Activated naive CD8-positive, alpha-beta T cell treated with anti-CD3 and anti-CD28 coated beads for 36 hours (primary cell): ENCODE measurements around the gene USP16. TPM values are rescaled to one million over a fixed set of nuclear protein-coding genes. Genes with fewer than 3 reads are reported as not detected.

Experiments
- DNase-seq: peaks from one replicate; pipeline ENCODE4 v3.0.0; 2021
- H3K27ac Mint-ChIP-seq: one replicate; pipeline ENCODE4 v1.8.0; 2022; ENCODE audit warnings: mild to moderate bottlenecking, moderate library complexity, mixed read lengths
- H3K27me3 Mint-ChIP-seq: one replicate; pipeline ENCODE4 v1.8.0; 2022; ENCODE audit warnings: mild to moderate bottlenecking, mixed read lengths
- H3K36me3 Mint-ChIP-seq: one replicate; pipeline ENCODE4 v1.8.0; 2021; ENCODE audit warnings: mild to moderate bottlenecking, mixed read lengths
- H3K4me1 Mint-ChIP-seq: one replicate; pipeline ENCODE4 v1.8.0; 2021; ENCODE audit warnings: mixed read lengths
- H3K4me3 Mint-ChIP-seq: one replicate; pipeline ENCODE4 v1.8.0; 2022; ENCODE audit warnings: mild to moderate bottlenecking, moderate library complexity, mixed read lengths
- H3K9me3 Mint-ChIP-seq: one replicate; pipeline ENCODE4 v1.8.0; 2022; ENCODE audit warnings: mixed read lengths
- total RNA-seq, 2 experiments: library from RNA; stranded (reverse); gene quantifications; one replicate each; pipeline ENCODE4 v1.2.3, GENCODE V29; 2021

The USP16 gene
- total RNA-seq, 2 experiments from 2014 or later, result 59.0 to 61.6 TPM

GRCh38 chr21:29085106-29085752 lies 60.8 kb downstream of the USP16 start:
- Mint-ChIP-seq H3K27me3 (no peaks in the 10 kb centered on the region), H3K4me3 (no peak overlapping the region), H3K36me3 (peaks cover 5% of the 10 kb centered on the region)

GRCh38 chr21:29091033-29091432 lies 66.6 kb downstream of the USP16 start:
- Mint-ChIP-seq H3K27ac (no peak overlapping the region), H3K27me3 (no peaks in the 10 kb centered on the region), H3K4me3 (no peak overlapping the region), H3K4me1 (peaks cover 2% of the 10 kb centered on the region), H3K9me3 (no peaks in the 10 kb centered on the region), H3K36me3 (peaks cover 10% of the 10 kb centered on the region)
- no peak for DNase-seq

More at GRCh38 chr21:29085106-29085752, 60.8 kb downstream of the USP16 start:
- H3K9me3 Mint-ChIP-seq, result no peaks in the 10 kb centered on the region
- DNase-seq, result no peak
- H3K4me1 Mint-ChIP-seq, result peaks cover 19% of the 10 kb centered on the region
- H3K27ac Mint-ChIP-seq, result no peak overlapping the region

- DNase-seq, result no peak
- no peaks in the 10 kb centered on the region for H3K27me3 Mint-ChIP-seq
- peaks cover 7% of the 10 kb centered on the region for H3K36me3 Mint-ChIP-seq
- peaks cover 2% of the 10 kb centered on the region for H3K4me1 Mint-ChIP-seq
- no peak overlapping the region for H3K4me3 Mint-ChIP-seq
- no peaks in the 10 kb centered on the region for H3K9me3 Mint-ChIP-seq
- no peak overlapping the region for H3K27ac Mint-ChIP-seq
Measured at GRCh38 chr21:29092102-29092959, 67.9 kb downstream of the USP16 start.

GRCh38 chr21:29096218-29097015 lies 71.9 kb downstream of the USP16 start:
- Mint-ChIP-seq H3K9me3 (no peaks in the 10 kb centered on the region), H3K27ac (no peak overlapping the region), H3K36me3 (peaks cover 12% of the 10 kb centered on the region)

GRCh38 chr21:29098156-29098555 lies 73.7 kb downstream of the USP16 start:
- Mint-ChIP-seq H3K27me3 (no peaks in the 10 kb centered on the region), H3K4me3 (no peak overlapping the region), H3K4me1 (no peaks in the 10 kb centered on the region), H3K36me3 (peaks cover 14% of the 10 kb centered on the region), H3K9me3 (no peaks in the 10 kb centered on the region), H3K27ac (no peak overlapping the region)
- no peak for DNase-seq

More at GRCh38 chr21:29096218-29097015, 71.9 kb downstream of the USP16 start:
- Mint-ChIP-seq H3K4me3 (no peak overlapping the region), H3K27me3 (no peaks in the 10 kb centered on the region), H3K4me1 (no peaks in the 10 kb centered on the region)
- no peak for DNase-seq

- no peak overlapping the region for H3K27ac Mint-ChIP-seq
- H3K27me3 Mint-ChIP-seq, result no peaks in the 10 kb centered on the region
- H3K4me3 Mint-ChIP-seq, result no peak overlapping the region
- no peaks in the 10 kb centered on the region for H3K9me3 Mint-ChIP-seq
- peaks cover 7% of the 10 kb centered on the region for H3K36me3 Mint-ChIP-seq
- no peaks in the 10 kb centered on the region for H3K4me1 Mint-ChIP-seq
- DNase-seq, result no peak
Measured at GRCh38 chr21:29102791-29103257, 78.4 kb downstream of the USP16 start.

Other genes with a start within 250 kb of the USP16 start
- 10 to 100 TPM; 23.0 to 24.6 TPM for gene LTN1, start 31.8 kb upstream of the USP16 start, total RNA-seq
- gene RWDD2B, start 5.3 kb upstream of the USP16 start, total RNA-seq, result 10 to 100 TPM; 24.3 to 24.5 TPM
- gene CCT8, start 49.0 kb downstream of the USP16 start, total RNA-seq, result 100 to 1,000 TPM; 504 to 510 TPM
- gene MAP3K7CL, start 106.0 kb downstream of the USP16 start, total RNA-seq, result 1 to 10 TPM; 4.8 to 5.7 TPM